Neural cell (in vitro differentiated cells): ENCODE results near the gene MAPK8IP3. TPM values are rescaled to one million over a fixed set of nuclear protein-coding genes. Genes with fewer than 3 reads are reported as not detected.
A peak's percentile ranks its signal among the peaks of the same experiment; 100 is the strongest.

Experiments used
- H2AFZ ChIP-seq: fragments of 200-600, 300-800 bp; sonication (generic), shearing (Covaris generic); 2 replicates; pipeline ENCODE4 v1.6.0; 2014; ENCODE audit warnings: low read depth, mild to moderate bottlenecking, antibody characterized with exemption, low read length, moderate library complexity
- H3F3A ChIP-seq: fragments of 200-600 bp; shearing (Covaris generic); 2 replicates; pipeline ENCODE4 v1.6.1; 2016; ENCODE audit warnings: mild to moderate bottlenecking, moderate library complexity, mixed read lengths, antibody characterized with exemption, low read length; ENCODE audit not compliant: insufficient read depth, poor library complexity, severe bottlenecking
- H3K27ac ChIP-seq: fragments of 200-600, 300-800 bp; sonication (generic), shearing (Covaris generic); 2 replicates; pipeline ENCODE4 v1.5.1; 2014; ENCODE audit warnings: mild to moderate bottlenecking, low read length, moderate library complexity
- H3K27me3 ChIP-seq: fragments of 300-800, 200-600 bp; sonication (generic), shearing (Covaris generic); 2 replicates; pipeline ENCODE4 v1.6.0; 2014; ENCODE audit warnings: mild to moderate bottlenecking, low read depth, low read length, moderate library complexity; ENCODE audit not compliant: insufficient read depth
- H3K36me3 ChIP-seq: fragments of 300-800, 200-600 bp; sonication (generic), shearing (Covaris generic); 2 replicates; pipeline ENCODE4 v1.5.1; 2014; ENCODE audit warnings: mild to moderate bottlenecking, antibody characterized with exemption, low read length, moderate library complexity; ENCODE audit not compliant: insufficient read depth
- H3K4me2 ChIP-seq: fragments of 300-800, 200-600 bp; sonication (generic), shearing (Covaris generic); 2 replicates; pipeline ENCODE4 v1.6.0; 2014; ENCODE audit warnings: mild to moderate bottlenecking, low read length
- H3K4me3 ChIP-seq: fragments of 300-800, 200-600 bp; sonication (generic), shearing (Covaris generic); 2 replicates; pipeline ENCODE4 v1.5.1; 2014; ENCODE audit warnings: mild to moderate bottlenecking, low read length, moderate library complexity
- H3K79me2 ChIP-seq: fragments of 200-600 bp; shearing (Covaris generic); replicated peaks from 2 replicates; pipeline ENCODE4 v1.6.0; 2014; ENCODE audit warnings: mild to moderate bottlenecking, low read length, moderate library complexity; ENCODE audit not compliant: insufficient read depth
- H3K9ac ChIP-seq: fragments of 300-800, 200-600 bp; sonication (generic), shearing (Covaris generic); 2 replicates; pipeline ENCODE4 v1.6.1; 2016; ENCODE audit warnings: mild to moderate bottlenecking, low read length, mixed read lengths
- H3K9me2 ChIP-seq: fragments of 200-600 bp; shearing (Covaris generic); 2 replicates; pipeline ENCODE4 v1.6.1; 2016; ENCODE audit warnings: mild to moderate bottlenecking, low read length, mixed read lengths; ENCODE audit not compliant: insufficient read depth
- H3K9me3 ChIP-seq: fragments of 200-600, 300-800 bp; sonication (generic), shearing (Covaris generic); 2 replicates; pipeline ENCODE4 v1.6.1; 2016; ENCODE audit warnings: mild to moderate bottlenecking, mixed run types, low read length, moderate library complexity, mixed read lengths
- H4K20me1 ChIP-seq: fragments of 200-600 bp; shearing (Covaris generic); 2 replicates; pipeline ENCODE4 v1.6.1; 2016; ENCODE audit warnings: mild to moderate bottlenecking, mixed run types; ENCODE audit not compliant: insufficient read depth
- EP300 ChIP-seq: fragments of 450-650 bp; conservative IDR thresholded peaks from 2 replicates; pipeline ENCODE4 v1.6.1; 2014; ENCODE audit warnings: antibody characterized with exemption, mild to moderate bottlenecking, moderate library complexity; ENCODE audit not compliant: poor library complexity, severe bottlenecking
- EZH2 ChIP-seq: fragments of 200-600, 300-800 bp; shearing (Covaris generic), sonication (generic); IDR thresholded peaks from 2 replicates; pipeline ENCODE4 v1.6.1; 2014; ENCODE audit warnings: antibody characterized with exemption, low read length, borderline replicate concordance, mild to moderate bottlenecking; ENCODE audit not compliant: insufficient read depth, poor library complexity, severe bottlenecking
- MXI1 ChIP-seq: fragments of 450-650 bp; conservative IDR thresholded peaks from 2 replicates; pipeline ENCODE4 v1.6.1; 2014; ENCODE audit warnings: antibody characterized with exemption, mild to moderate bottlenecking; ENCODE audit not compliant: poor library complexity, severe bottlenecking
- POLR2AphosphoS5 ChIP-seq: IDR thresholded peaks from 2 replicates; pipeline ENCODE4 v1.6.1; 2012
- RAD21 ChIP-seq: fragments of 450-650 bp; conservative IDR thresholded peaks from 2 replicates; pipeline ENCODE4 v1.6.1; 2014; ENCODE audit warnings: antibody characterized with exemption, mild to moderate bottlenecking, moderate library complexity
- SMC3 ChIP-seq: fragments of 450-650 bp; conservative IDR thresholded peaks from 2 replicates; pipeline ENCODE4 v1.6.1; 2014; ENCODE audit warnings: antibody characterized with exemption, mild to moderate bottlenecking, moderate library complexity; ENCODE audit not compliant: poor library complexity
- TAF1 ChIP-seq: IDR thresholded peaks from 2 replicates; pipeline ENCODE4 v1.6.1; 2012; ENCODE audit warnings: low read depth
- polyA minus RNA-seq: library from RNA; depleted of rRNA, polyadenylated mRNA; stranded (reverse); fragments of >200 nt; gene quantifications from 2 replicates; pipeline ENCODE4 v1.2.3, GENCODE V29; 2014
- polyA plus RNA-seq: library from polyadenylated mRNA; depleted of rRNA; stranded (reverse); fragments of >200 nt; gene quantifications from 2 replicates; pipeline ENCODE4 v1.2.3, GENCODE V29; 2014
- TF ChIP-seq, protein P1 (sequence below): fragments of 450-650 bp; IDR thresholded peaks from 2 replicates; pipeline ENCODE4 v1.5.1; 2014; ENCODE audit warnings: antibody characterized with exemption, mild to moderate bottlenecking, moderate library complexity; ENCODE audit not compliant: poor library complexity, severe bottlenecking
- TF ChIP-seq, protein P2 (sequence below): IDR thresholded peaks from 2 replicates; pipeline ENCODE4 v1.6.1; 2012; ENCODE audit warnings: borderline replicate concordance

The MAPK8IP3 gene
- polyA plus RNA-seq (51.0 and 68.7 TPM in 2 replicates), polyA minus RNA-seq (111 and 123 TPM in 2 replicates)

- Histone ChIP-seq H3F3A (peaks cover 4% of the 10 kb centered on the region), H3K27me3 (no peaks in the 10 kb centered on the region), H3K4me2 (peak within 1 kb of the TSS; percentile 68), H3K27ac (peak within 1 kb of the TSS; percentile 96), H3K79me2 (peaks cover 46% of the 10 kb centered on the region), H3K36me3 (no peaks in the 10 kb centered on the region), H3K9me2 (no peaks in the 10 kb centered on the region), H4K20me1 (no peaks in the 10 kb centered on the region), H3K9ac (peak within 1 kb of the TSS; percentile 97), H2AFZ (peak within 1 kb of the TSS; percentile 73), H3K9me3 (no peaks in the 10 kb centered on the region), H3K4me3 (peak within 1 kb of the TSS; percentile 99)
- TF ChIP-seq SMC3 (peak; percentile 57), TAF1 (peak; percentile 67), EP300 (peak; percentile 81), MXI1 (peak; percentile 87), RAD21 (peak; percentile 50), EZH2 (no peak), POLR2AphosphoS5 (peak; percentile 95)
- TF ChIP-seq, protein P1, sequence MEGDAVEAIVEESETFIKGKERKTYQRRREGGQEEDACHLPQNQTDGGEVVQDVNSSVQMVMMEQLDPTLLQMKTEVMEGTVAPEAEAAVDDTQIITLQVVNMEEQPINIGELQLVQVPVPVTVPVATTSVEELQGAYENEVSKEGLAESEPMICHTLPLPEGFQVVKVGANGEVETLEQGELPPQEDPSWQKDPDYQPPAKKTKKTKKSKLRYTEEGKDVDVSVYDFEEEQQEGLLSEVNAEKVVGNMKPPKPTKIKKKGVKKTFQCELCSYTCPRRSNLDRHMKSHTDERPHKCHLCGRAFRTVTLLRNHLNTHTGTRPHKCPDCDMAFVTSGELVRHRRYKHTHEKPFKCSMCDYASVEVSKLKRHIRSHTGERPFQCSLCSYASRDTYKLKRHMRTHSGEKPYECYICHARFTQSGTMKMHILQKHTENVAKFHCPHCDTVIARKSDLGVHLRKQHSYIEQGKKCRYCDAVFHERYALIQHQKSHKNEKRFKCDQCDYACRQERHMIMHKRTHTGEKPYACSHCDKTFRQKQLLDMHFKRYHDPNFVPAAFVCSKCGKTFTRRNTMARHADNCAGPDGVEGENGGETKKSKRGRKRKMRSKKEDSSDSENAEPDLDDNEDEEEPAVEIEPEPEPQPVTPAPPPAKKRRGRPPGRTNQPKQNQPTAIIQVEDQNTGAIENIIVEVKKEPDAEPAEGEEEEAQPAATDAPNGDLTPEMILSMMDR = peak; percentile 100
- TF ChIP-seq, protein P2, sequence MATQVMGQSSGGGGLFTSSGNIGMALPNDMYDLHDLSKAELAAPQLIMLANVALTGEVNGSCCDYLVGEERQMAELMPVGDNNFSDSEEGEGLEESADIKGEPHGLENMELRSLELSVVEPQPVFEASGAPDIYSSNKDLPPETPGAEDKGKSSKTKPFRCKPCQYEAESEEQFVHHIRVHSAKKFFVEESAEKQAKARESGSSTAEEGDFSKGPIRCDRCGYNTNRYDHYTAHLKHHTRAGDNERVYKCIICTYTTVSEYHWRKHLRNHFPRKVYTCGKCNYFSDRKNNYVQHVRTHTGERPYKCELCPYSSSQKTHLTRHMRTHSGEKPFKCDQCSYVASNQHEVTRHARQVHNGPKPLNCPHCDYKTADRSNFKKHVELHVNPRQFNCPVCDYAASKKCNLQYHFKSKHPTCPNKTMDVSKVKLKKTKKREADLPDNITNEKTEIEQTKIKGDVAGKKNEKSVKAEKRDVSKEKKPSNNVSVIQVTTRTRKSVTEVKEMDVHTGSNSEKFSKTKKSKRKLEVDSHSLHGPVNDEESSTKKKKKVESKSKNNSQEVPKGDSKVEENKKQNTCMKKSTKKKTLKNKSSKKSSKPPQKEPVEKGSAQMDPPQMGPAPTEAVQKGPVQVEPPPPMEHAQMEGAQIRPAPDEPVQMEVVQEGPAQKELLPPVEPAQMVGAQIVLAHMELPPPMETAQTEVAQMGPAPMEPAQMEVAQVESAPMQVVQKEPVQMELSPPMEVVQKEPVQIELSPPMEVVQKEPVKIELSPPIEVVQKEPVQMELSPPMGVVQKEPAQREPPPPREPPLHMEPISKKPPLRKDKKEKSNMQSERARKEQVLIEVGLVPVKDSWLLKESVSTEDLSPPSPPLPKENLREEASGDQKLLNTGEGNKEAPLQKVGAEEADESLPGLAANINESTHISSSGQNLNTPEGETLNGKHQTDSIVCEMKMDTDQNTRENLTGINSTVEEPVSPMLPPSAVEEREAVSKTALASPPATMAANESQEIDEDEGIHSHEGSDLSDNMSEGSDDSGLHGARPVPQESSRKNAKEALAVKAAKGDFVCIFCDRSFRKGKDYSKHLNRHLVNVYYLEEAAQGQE = no peak
These were observed at the start of gene MAPK8IP3 for GRCh38 chr16:1705688-1706385. Gene MAPK8IP3 (plus strand): TSS chr16:1706195. CDS start chr16:1706340, 145 bp downstream.

GRCh38 chr16:1656808-1657617 is 49.0 kb upstream of the MAPK8IP3 start:
- H3K9me2 ChIP-seq = no peaks in the 10 kb centered on the region
- H3K36me3 ChIP-seq = no peaks in the 10 kb centered on the region
- TF ChIP-seq EP300 (no peak), SMC3 (no peak), RAD21 (no peak), MXI1 (no peak), TAF1 (no peak), POLR2AphosphoS5 (no peak), EZH2 (no peak)
- TF ChIP-seq, protein P2 = no peak
- TF ChIP-seq, protein P1 = no peak
- H3K9me3 ChIP-seq = no peaks in the 10 kb centered on the region
- H4K20me1 ChIP-seq = no peaks in the 10 kb centered on the region
- H3K27ac ChIP-seq = no peak overlapping the region
- H3K4me3 ChIP-seq = no peak overlapping the region
- H3K79me2 ChIP-seq = no peaks in the 10 kb centered on the region
- no peak overlapping the region for H3K4me2 ChIP-seq
- H3F3A ChIP-seq = no peaks in the 10 kb centered on the region
- no peaks in the 10 kb centered on the region for H3K27me3 ChIP-seq
- H2AFZ ChIP-seq = no peak overlapping the region
- H3K9ac ChIP-seq = no peak overlapping the region
